Measurements from ENCODE around the gene FBXL19.

The FBXL19 gene

GRCh38 chr16:30951193-30951592, 27.8 kb downstream of the FBXL19 start:
- Histone ChIP-seq H3K9me3 (ENCODE audit: insufficient read depth, low read length) (no peaks in the 10 kb centered on the region), H3K9ac (ENCODE audit: low read length) (no peak overlapping the region), H4K20me1 (ENCODE audit: low read depth, low read length) (no peaks in the 10 kb centered on the region), H3K79me2 (ENCODE audit: insufficient read depth, low read length) (0 out of 2 replicates have a peak, but pooled peaks cover 3% of the 10 kb centered on the region), H3K36me3 (ENCODE audit: low read length) (no peaks in the 10 kb centered on the region), H3K4me3 (ENCODE audit: insufficient read depth, low read length, poor library complexity, severe bottlenecking) (no peak overlapping the region), H3F3A (ENCODE audit: insufficient read depth) (peaks cover 4% of the 10 kb centered on the region; the same call in 1 of the 2 replicates), H3K27ac (ENCODE audit: low read depth, low read length) (no peak overlapping the region), H3K9me2 (replicated peaks; ENCODE audit: insufficient read depth, low read length) (no peaks in the 10 kb centered on the region), H3K27me3 (ENCODE audit: low read length) (no peaks in the 10 kb centered on the region), H3K4me2 (ENCODE audit: low read depth, low read length, poor library complexity, severe bottlenecking) (no peak overlapping the region), H2AFZ (ENCODE audit: low read depth, low read length, severe bottlenecking) (no peak overlapping the region)
- no peak for TF ChIP-seq CTCF (IDR thresholded peaks at IDR 0.05; ENCODE audit: insufficient read depth, low read length, poor library complexity, severe bottlenecking)
- TF ChIP-seq EZH2phosphoT487 (conservative IDR thresholded peaks at IDR 0.05; ENCODE audit: low read length) = no peak

GRCh38 chr16:30951750-30952149, 28.4 kb downstream of the FBXL19 start:
- H4K20me1 ChIP-seq (ENCODE audit: low read depth, low read length) = no peaks in the 10 kb centered on the region
- no peak overlapping the region for H3K27ac ChIP-seq (ENCODE audit: low read depth, low read length)
- no peaks in the 10 kb centered on the region for H3K27me3 ChIP-seq (ENCODE audit: low read length)
- TF ChIP-seq EZH2phosphoT487 (conservative IDR thresholded peaks at IDR 0.05; ENCODE audit: low read length) = no peak
- no peak overlapping the region for H3K4me2 ChIP-seq (ENCODE audit: low read depth, low read length, poor library complexity, severe bottlenecking)
- H3K4me3 ChIP-seq (ENCODE audit: insufficient read depth, low read length, poor library complexity, severe bottlenecking) = no peak overlapping the region
- no peaks in the 10 kb centered on the region for H3K9me3 ChIP-seq (ENCODE audit: insufficient read depth, low read length)
- H3K79me2 ChIP-seq (ENCODE audit: insufficient read depth, low read length) = 0 out of 2 replicates have a peak, but pooled peaks cover 3% of the 10 kb centered on the region
- H3K36me3 ChIP-seq (ENCODE audit: low read length) = no peaks in the 10 kb centered on the region
- no peak overlapping the region for H2AFZ ChIP-seq (ENCODE audit: low read depth, low read length, severe bottlenecking)
- peaks cover 4% of the 10 kb centered on the region; the same call in 1 of the 2 replicates for H3F3A ChIP-seq (ENCODE audit: insufficient read depth)
- no peak overlapping the region for H3K9ac ChIP-seq (ENCODE audit: low read length)
- H3K9me2 ChIP-seq (replicated peaks; ENCODE audit: insufficient read depth, low read length) = no peaks in the 10 kb centered on the region

- Histone ChIP-seq H3K27ac (ENCODE audit: low read depth, low read length) (no peak overlapping the region), H3K9me2 (replicated peaks; ENCODE audit: insufficient read depth, low read length) (no peaks in the 10 kb centered on the region), H3K9me3 (ENCODE audit: insufficient read depth, low read length) (no peaks in the 10 kb centered on the region), H3K79me2 (ENCODE audit: insufficient read depth, low read length) (0 out of 2 replicates have a peak, but pooled peaks cover 3% of the 10 kb centered on the region), H2AFZ (ENCODE audit: low read depth, low read length, severe bottlenecking) (no peak overlapping the region), H4K20me1 (ENCODE audit: low read depth, low read length) (no peaks in the 10 kb centered on the region), H3K4me2 (ENCODE audit: low read depth, low read length, poor library complexity, severe bottlenecking) (no peak overlapping the region), H3K4me3 (ENCODE audit: insufficient read depth, low read length, poor library complexity, severe bottlenecking) (no peak overlapping the region), H3K36me3 (ENCODE audit: low read length) (no peaks in the 10 kb centered on the region), H3F3A (ENCODE audit: insufficient read depth) (peaks cover 4% of the 10 kb centered on the region; the same call in 1 of the 2 replicates), H3K9ac (ENCODE audit: low read length) (no peak overlapping the region), H3K27me3 (ENCODE audit: low read length) (no peaks in the 10 kb centered on the region)
- TF ChIP-seq EZH2phosphoT487 (conservative IDR thresholded peaks at IDR 0.05; ENCODE audit: low read length) (no peak), CTCF (IDR thresholded peaks at IDR 0.05; ENCODE audit: insufficient read depth, low read length, poor library complexity, severe bottlenecking) (no peak)
Measured at GRCh38 chr16:30953111-30953510, 29.7 kb downstream of the FBXL19 start.

- Histone ChIP-seq H2AFZ (ENCODE audit: low read depth, low read length, severe bottlenecking) (no peak overlapping the region), H3K4me2 (ENCODE audit: low read depth, low read length, poor library complexity, severe bottlenecking) (no peak overlapping the region), H3K36me3 (ENCODE audit: low read length) (no peaks in the 10 kb centered on the region), H3K79me2 (ENCODE audit: insufficient read depth, low read length) (peaks cover 6% of the 10 kb centered on the region), H3K4me3 (ENCODE audit: insufficient read depth, low read length, poor library complexity, severe bottlenecking) (no peak overlapping the region), H3K9me2 (replicated peaks; ENCODE audit: insufficient read depth, low read length) (no peaks in the 10 kb centered on the region), H3F3A (ENCODE audit: insufficient read depth) (peaks cover 4% of the 10 kb centered on the region; the same call in 1 of the 2 replicates), H4K20me1 (ENCODE audit: low read depth, low read length) (no peaks in the 10 kb centered on the region), H3K27me3 (ENCODE audit: low read length) (no peaks in the 10 kb centered on the region), H3K9me3 (ENCODE audit: insufficient read depth, low read length) (no peaks in the 10 kb centered on the region), H3K9ac (ENCODE audit: low read length) (no peak overlapping the region), H3K27ac (ENCODE audit: low read depth, low read length) (no peak overlapping the region)
- TF ChIP-seq CTCF (IDR thresholded peaks at IDR 0.05; ENCODE audit: insufficient read depth, low read length, poor library complexity, severe bottlenecking) (peak; percentile 91), EZH2phosphoT487 (conservative IDR thresholded peaks at IDR 0.05; ENCODE audit: low read length) (no peak)
Measured at GRCh38 chr16:30953511-30954124, 30.2 kb downstream of the FBXL19 start.

All from SU-DHL-6 (cell line).